GM23338 (cell line): Measurements from ENCODE around the gene LMF2. TPM values are rescaled to one million over a fixed set of nuclear protein-coding genes. Genes with fewer than 3 reads are reported as not detected.

Experiments used
- CREB1 ChIP-seq: fragments of 250-450 bp; sonication (Bioruptor Pico); IDR thresholded peaks from 2 replicates; pipeline ENCODE4 v1.5.0; 2020; ENCODE audit warnings: low read depth, mild to moderate bottlenecking, moderate library complexity
- CTCF ChIP-seq, 2 experiments: fragments of 200-600 bp in 1 of 2; sonication (generic) in 1 of 2; conservative IDR thresholded peaks; 2 replicates each; pipeline versions ENCODE4 v1.5.1 to v1.6.1; 2016 to 2017; ENCODE audit warnings: antibody characterized with exemption in 2 of 2, low read depth in 2 of 2, mild to moderate bottlenecking in 2 of 2, moderate library complexity in 1 of 2
- ETS1 ChIP-seq: IDR thresholded peaks from 2 replicates; pipeline ENCODE4 v1.6.1; 2016; ENCODE audit warnings: antibody characterized with exemption
- EZH2phosphoT487 ChIP-seq: fragments of 200-600 bp; sonication (generic); IDR thresholded peaks from one replicate; pipeline ENCODE4 v1.8.1; 2018; ENCODE audit warnings: antibody characterized with exemption; ENCODE audit not compliant: unreplicated experiment
- JUNB ChIP-seq: IDR thresholded peaks from one replicate; pipeline ENCODE4 v1.6.1; 2016; ENCODE audit warnings: antibody characterized with exemption; ENCODE audit not compliant: unreplicated experiment
- NANOG ChIP-seq: IDR thresholded peaks from 2 replicates; pipeline ENCODE4 v1.6.1; 2016; ENCODE audit warnings: antibody characterized with exemption, borderline replicate concordance
- REST ChIP-seq: IDR thresholded peaks from one replicate; pipeline ENCODE4 v1.6.1; 2018; ENCODE audit warnings: antibody characterized with exemption; ENCODE audit not compliant: unreplicated experiment
- ZNF114 ChIP-seq: fragments of 250-450 bp; sonication (Bioruptor Pico); IDR thresholded peaks from 2 replicates; pipeline ENCODE4 v1.5.0; 2020; ENCODE audit warnings: mild to moderate bottlenecking, moderate library complexity
- ZNF331 ChIP-seq: fragments of 250-450 bp; sonication (Bioruptor Pico); IDR thresholded peaks from 2 replicates; pipeline ENCODE4 v1.5.0; 2020; ENCODE audit warnings: low read depth, mild to moderate bottlenecking, moderate library complexity
- ZNF462 ChIP-seq: fragments of 250-450 bp; sonication (Bioruptor Pico); IDR thresholded peaks from 2 replicates; pipeline ENCODE4 v1.5.0; 2020; ENCODE audit warnings: mild to moderate bottlenecking, moderate library complexity
- polyA plus RNA-seq: library from polyadenylated mRNA; unstranded; fragments of >200 nt; fragmentation: Nextera tagmentation; extraction: Ambion mirVana; gene quantifications from 2 replicates; pipeline ENCODE4 v1.2.1, GENCODE V29; 2016
- total RNA-seq: library from RNA; depleted of rRNA; stranded (reverse); fragments of >200 nt; shearing (Covaris generic); gene quantifications from 2 replicates; pipeline ENCODE4 v1.2.3, GENCODE V29; 2014

The LMF2 gene
- total and polyA plus RNA-seq, 2 experiments from 2014 or later, result 15.6 to 36.3 TPM

GRCh38 chr22:50506611-50507420 lies 686 bp downstream of the LMF2 start (continued):
- no peak for TF ChIP-seq ZNF462 (CRISPR knock-in tag)
- TF ChIP-seq REST, result no peak
- no peak for TF ChIP-seq NANOG
- no peak for TF ChIP-seq ZNF331
- TF ChIP-seq CREB1 (CRISPR knock-in tag), result no peak
- no peak for TF ChIP-seq ZNF114 (CRISPR knock-in tag)
- no peak for TF ChIP-seq CTCF (conservative IDR thresholded peaks at IDR 0.05; ENCODE audit: low read depth in 2 of 2)
- no peak for TF ChIP-seq EZH2phosphoT487
- TF ChIP-seq ETS1, result no peak
- TF ChIP-seq JUNB, result no peak
